Measurements from ENCODE around the gene PTPN13. TPM values are rescaled to one million over a fixed set of nuclear protein-coding genes. Genes with fewer than 3 reads are reported as not detected.

PTPN13 gene
- total and polyA plus RNA-seq, 4 donors = 0.36 to 3.2 (median 1.2) TPM

DNA sequence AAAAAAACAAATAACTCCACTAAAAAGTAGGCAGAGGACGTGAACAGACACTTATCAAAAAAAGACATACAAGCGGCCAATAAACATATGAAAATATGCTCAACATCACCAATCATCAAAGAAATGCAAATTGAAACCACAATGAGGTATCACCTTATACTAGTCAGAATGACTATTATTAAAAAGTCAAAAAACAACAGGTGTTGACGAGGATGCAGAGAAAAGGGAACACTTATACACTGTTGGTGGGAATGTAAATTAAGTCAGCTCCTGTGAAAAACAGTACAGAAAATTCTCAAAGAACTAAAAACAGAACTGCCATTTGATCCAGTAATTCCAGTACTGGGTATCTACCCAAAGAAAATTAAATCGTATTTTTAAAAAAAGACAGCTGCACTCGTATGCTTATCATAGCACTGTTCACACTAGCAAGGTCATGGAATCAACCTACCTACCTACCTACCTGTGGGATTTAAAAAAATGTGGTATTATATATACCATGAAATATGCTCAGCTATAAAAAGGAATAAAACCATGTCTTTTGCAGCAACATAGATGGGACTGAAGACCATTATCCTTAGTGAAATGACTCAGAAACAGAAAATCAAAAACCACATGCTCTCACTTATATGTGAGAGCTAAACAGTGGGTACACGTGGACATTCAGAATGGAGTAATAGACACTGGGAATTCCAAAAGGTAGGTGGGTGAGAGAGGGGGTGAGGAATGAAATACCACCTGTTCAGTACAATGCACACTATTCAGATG lies 24.8 kb upstream of the PTPN13 start:
- Histone ChIP-seq H3K36me3 (ENCODE audit: control insufficient read depth in 4 of 4, insufficient read depth in 3 of 4, low read depth in 1 of 4, low read length in 3 of 4) (no peaks in the 10 kb centered on the region), H3K9me3 (ENCODE audit: control insufficient read depth in 4 of 4, low read length in 3 of 4) (no peaks in the 10 kb centered on the region), H3K4me3 (ENCODE audit: low read depth in 1 of 3, low read length in 3 of 3) (no peak overlapping the region), H3K27me3 (ENCODE audit: control insufficient read depth in 4 of 4, insufficient read depth in 4 of 4, low read length in 3 of 4) (no peaks in the 10 kb centered on the region), H3K27ac (ENCODE audit: low read depth in 1 of 2, low read length in 2 of 2) (no peak overlapping the region), H3K4me1 (ENCODE audit: control insufficient read depth in 4 of 4, insufficient read depth in 4 of 4, low read length in 3 of 4) (no peaks in the 10 kb centered on the region), H3K9ac (ENCODE audit: low read depth in 1 of 2, low read length in 2 of 2) (no peak overlapping the region)
- DNase-seq (ENCODE audit: low spot score) = no peak
- WGBS = 81% methylated on average over 6 of the region's 6 CpGs
- TF ChIP-seq, protein P1, sequence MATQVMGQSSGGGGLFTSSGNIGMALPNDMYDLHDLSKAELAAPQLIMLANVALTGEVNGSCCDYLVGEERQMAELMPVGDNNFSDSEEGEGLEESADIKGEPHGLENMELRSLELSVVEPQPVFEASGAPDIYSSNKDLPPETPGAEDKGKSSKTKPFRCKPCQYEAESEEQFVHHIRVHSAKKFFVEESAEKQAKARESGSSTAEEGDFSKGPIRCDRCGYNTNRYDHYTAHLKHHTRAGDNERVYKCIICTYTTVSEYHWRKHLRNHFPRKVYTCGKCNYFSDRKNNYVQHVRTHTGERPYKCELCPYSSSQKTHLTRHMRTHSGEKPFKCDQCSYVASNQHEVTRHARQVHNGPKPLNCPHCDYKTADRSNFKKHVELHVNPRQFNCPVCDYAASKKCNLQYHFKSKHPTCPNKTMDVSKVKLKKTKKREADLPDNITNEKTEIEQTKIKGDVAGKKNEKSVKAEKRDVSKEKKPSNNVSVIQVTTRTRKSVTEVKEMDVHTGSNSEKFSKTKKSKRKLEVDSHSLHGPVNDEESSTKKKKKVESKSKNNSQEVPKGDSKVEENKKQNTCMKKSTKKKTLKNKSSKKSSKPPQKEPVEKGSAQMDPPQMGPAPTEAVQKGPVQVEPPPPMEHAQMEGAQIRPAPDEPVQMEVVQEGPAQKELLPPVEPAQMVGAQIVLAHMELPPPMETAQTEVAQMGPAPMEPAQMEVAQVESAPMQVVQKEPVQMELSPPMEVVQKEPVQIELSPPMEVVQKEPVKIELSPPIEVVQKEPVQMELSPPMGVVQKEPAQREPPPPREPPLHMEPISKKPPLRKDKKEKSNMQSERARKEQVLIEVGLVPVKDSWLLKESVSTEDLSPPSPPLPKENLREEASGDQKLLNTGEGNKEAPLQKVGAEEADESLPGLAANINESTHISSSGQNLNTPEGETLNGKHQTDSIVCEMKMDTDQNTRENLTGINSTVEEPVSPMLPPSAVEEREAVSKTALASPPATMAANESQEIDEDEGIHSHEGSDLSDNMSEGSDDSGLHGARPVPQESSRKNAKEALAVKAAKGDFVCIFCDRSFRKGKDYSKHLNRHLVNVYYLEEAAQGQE (IDR thresholded peaks at IDR 0.05) = no peak
- TF ChIP-seq RXRA (IDR thresholded peaks at IDR 0.05) = no peak
- no peak for TF ChIP-seq FOXA2 (IDR thresholded peaks at IDR 0.05)
- TF ChIP-seq, protein P2, sequence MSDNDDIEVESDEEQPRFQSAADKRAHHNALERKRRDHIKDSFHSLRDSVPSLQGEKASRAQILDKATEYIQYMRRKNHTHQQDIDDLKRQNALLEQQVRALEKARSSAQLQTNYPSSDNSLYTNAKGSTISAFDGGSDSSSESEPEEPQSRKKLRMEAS (IDR thresholded peaks at IDR 0.05) = no peak
- TF ChIP-seq YY1 (IDR thresholded peaks at IDR 0.05) = no peak
- TF ChIP-seq RAD21 (IDR thresholded peaks at IDR 0.05) = no peak
- no peak for TF ChIP-seq TAF1 (conservative IDR thresholded peaks at IDR 0.05)
- no peak for TF ChIP-seq HNF4G (IDR thresholded peaks at IDR 0.05)

DNA sequence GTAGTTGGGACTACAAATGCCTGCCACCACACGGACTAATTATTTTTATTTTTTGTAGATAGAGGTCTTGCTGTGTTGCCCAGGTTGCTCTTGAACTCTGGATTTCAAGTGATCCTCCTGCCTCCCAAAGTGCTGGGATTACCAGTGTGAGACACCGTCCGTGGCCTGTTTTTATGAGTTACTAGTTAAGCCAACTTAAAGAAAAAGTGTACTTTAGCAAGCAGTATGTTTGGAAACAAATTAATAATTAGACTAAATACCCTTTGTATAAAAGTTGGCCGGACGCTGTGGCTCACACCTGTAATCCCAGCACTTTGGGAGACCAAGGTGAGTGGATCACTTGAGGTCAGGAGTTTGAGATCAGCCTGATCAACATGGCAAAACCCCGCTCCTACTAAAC lies 14.2 kb upstream of the PTPN13 start:
- Histone ChIP-seq H3K9me3 (ENCODE audit: control insufficient read depth in 4 of 4, low read length in 3 of 4) (no peaks in the 10 kb centered on the region), H3K27me3 (ENCODE audit: control insufficient read depth in 4 of 4, insufficient read depth in 4 of 4, low read length in 3 of 4) (no peaks in the 10 kb centered on the region), H3K9ac (ENCODE audit: low read depth in 1 of 2, low read length in 2 of 2) (no peak overlapping the region), H3K36me3 (ENCODE audit: control insufficient read depth in 4 of 4, insufficient read depth in 3 of 4, low read depth in 1 of 4, low read length in 3 of 4) (no peaks in the 10 kb centered on the region), H3K4me1 (ENCODE audit: control insufficient read depth in 4 of 4, insufficient read depth in 4 of 4, low read length in 3 of 4) (no peaks in the 10 kb centered on the region), H3K27ac (ENCODE audit: low read depth in 1 of 2, low read length in 2 of 2) (no peak overlapping the region), H3K4me3 (ENCODE audit: low read depth in 1 of 3, low read length in 3 of 3) (no peak overlapping the region)
- TF ChIP-seq SP1 (IDR thresholded peaks at IDR 0.05) (no peak), TAF1 (conservative IDR thresholded peaks at IDR 0.05) (no peak), FOXA2 (IDR thresholded peaks at IDR 0.05) (no peak), FOXA1 (IDR thresholded peaks at IDR 0.05) (no peak), HNF4A (conservative IDR thresholded peaks at IDR 0.05) (no peak), RAD21 (IDR thresholded peaks at IDR 0.05) (no peak)
- TF ChIP-seq, protein P3, sequence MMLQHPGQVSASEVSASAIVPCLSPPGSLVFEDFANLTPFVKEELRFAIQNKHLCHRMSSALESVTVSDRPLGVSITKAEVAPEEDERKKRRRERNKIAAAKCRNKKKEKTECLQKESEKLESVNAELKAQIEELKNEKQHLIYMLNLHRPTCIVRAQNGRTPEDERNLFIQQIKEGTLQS (IDR thresholded peaks at IDR 0.05) = no peak
- TF ChIP-seq, protein P1 (IDR thresholded peaks at IDR 0.05) = no peak
- TF ChIP-seq, protein P4, sequence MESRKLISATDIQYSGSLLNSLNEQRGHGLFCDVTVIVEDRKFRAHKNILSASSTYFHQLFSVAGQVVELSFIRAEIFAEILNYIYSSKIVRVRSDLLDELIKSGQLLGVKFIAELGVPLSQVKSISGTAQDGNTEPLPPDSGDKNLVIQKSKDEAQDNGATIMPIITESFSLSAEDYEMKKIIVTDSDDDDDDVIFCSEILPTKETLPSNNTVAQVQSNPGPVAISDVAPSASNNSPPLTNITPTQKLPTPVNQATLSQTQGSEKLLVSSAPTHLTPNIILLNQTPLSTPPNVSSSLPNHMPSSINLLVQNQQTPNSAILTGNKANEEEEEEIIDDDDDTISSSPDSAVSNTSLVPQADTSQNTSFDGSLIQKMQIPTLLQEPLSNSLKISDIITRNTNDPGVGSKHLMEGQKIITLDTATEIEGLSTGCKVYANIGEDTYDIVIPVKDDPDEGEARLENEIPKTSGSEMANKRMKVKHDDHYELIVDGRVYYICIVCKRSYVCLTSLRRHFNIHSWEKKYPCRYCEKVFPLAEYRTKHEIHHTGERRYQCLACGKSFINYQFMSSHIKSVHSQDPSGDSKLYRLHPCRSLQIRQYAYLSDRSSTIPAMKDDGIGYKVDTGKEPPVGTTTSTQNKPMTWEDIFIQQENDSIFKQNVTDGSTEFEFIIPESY (IDR thresholded peaks at IDR 0.05) = no peak
- TF ChIP-seq, protein P2 (IDR thresholded peaks at IDR 0.05) = no peak
- no peak for DNase-seq (ENCODE audit: low spot score)
- WGBS = 56% methylated on average over 6 of the region's 6 CpGs

Data from liver (tissue), 9 donors.